Measurements from ENCODE around the gene PTPRN2. TPM values are rescaled to one million over a fixed set of nuclear protein-coding genes. Genes with fewer than 3 reads are reported as not detected.

The PTPRN2 gene
- total RNA-seq, 4 donors from 2014 or later: 14.9 to 34.3 (median 21.3) TPM

DNA sequence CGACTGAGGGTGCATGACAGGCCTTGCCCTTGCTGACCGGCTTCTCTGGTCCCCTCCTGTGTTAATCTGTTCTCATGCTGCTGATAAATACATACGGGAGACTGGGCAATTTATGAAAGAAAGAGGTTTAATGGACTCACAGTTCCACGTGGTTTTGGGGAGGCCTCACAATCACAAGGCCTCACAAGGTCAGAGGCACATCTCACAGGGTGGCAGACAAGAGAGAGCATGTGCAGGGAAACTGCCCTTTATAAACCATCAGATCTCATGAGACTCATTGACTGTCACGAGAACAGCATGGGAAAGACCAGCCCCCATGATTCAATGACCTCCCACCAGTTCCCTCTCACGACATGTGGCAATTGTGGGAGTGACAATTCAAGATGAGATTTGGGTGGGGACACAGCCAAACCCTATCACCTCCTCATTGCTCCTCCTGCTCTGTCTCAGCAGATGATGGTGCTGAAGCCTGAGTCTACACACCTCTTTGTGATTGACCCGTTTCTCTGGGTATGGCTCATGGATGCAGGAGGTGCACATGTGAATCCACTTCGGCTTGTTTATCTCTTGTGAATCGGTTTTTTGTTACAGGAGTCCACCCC, 703.1 kb downstream of the PTPRN2 start:
- Histone ChIP-seq H3K36me3 (no peaks in the 10 kb centered on the region), H3K27me3 (no peaks in the 10 kb centered on the region), H3K4me1 (no peaks in the 10 kb centered on the region), H3K4me3 (no peak overlapping the region), H3K27ac (no peak overlapping the region), H3K9me3 (peaks cover 0 to 9% (median 0%) of the 10 kb centered on the region in 4 donors)
- DNase-seq: no peak
- TF ChIP-seq, protein P1, sequence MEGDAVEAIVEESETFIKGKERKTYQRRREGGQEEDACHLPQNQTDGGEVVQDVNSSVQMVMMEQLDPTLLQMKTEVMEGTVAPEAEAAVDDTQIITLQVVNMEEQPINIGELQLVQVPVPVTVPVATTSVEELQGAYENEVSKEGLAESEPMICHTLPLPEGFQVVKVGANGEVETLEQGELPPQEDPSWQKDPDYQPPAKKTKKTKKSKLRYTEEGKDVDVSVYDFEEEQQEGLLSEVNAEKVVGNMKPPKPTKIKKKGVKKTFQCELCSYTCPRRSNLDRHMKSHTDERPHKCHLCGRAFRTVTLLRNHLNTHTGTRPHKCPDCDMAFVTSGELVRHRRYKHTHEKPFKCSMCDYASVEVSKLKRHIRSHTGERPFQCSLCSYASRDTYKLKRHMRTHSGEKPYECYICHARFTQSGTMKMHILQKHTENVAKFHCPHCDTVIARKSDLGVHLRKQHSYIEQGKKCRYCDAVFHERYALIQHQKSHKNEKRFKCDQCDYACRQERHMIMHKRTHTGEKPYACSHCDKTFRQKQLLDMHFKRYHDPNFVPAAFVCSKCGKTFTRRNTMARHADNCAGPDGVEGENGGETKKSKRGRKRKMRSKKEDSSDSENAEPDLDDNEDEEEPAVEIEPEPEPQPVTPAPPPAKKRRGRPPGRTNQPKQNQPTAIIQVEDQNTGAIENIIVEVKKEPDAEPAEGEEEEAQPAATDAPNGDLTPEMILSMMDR (IDR thresholded peaks at IDR 0.05): no peak
- no peak for TF ChIP-seq POLR2A (IDR thresholded peaks at IDR 0.05)

DNA sequence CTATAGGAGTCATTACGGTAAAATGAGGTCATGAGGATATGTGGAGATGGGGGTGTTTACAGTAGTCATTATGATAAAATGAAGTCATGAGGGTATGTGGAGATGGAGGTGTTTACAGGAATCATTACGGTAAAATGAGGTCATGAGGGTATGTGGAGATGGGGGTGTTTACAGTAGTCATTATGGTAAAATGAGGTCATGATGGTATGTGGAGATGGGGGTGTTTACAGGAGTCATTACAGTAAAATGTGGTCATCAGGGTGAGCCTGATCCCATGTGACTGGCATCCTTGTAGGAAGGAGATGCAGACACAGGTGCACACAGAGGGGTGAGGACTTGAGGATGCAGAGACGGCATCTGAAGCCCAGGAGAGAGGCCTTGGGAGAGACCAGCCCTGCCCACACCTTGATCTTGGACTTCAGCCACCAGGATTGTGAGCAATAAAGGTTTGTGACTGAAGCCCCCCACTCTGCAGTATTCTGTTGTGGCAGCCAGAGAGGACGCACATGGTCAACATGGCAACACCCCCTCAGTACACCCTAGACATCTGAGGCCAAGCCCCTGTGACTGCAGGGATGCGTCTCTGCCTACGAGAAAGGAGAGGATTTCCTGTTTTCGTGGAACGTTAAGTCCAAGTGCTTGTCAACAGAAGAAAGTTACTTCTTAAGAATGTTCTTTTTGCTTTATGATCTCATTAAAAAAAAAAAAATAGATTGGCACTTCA, 706.4 kb downstream of the PTPRN2 start:
- TF ChIP-seq, protein P1 (IDR thresholded peaks at IDR 0.05): no peak
- TF ChIP-seq POLR2A (IDR thresholded peaks at IDR 0.05): no peak
- H3K9me3 ChIP-seq: peaks cover 0 to 9% (median 0%) of the 10 kb centered on the region in 4 donors
- H3K36me3 ChIP-seq: no peaks in the 10 kb centered on the region
- H3K4me3 ChIP-seq: no peak overlapping the region
- H3K4me1 ChIP-seq: no peaks in the 10 kb centered on the region
- no peaks in the 10 kb centered on the region for H3K27me3 ChIP-seq
- DNase-seq: no peak
- H3K27ac ChIP-seq: no peak overlapping the region

DNA sequence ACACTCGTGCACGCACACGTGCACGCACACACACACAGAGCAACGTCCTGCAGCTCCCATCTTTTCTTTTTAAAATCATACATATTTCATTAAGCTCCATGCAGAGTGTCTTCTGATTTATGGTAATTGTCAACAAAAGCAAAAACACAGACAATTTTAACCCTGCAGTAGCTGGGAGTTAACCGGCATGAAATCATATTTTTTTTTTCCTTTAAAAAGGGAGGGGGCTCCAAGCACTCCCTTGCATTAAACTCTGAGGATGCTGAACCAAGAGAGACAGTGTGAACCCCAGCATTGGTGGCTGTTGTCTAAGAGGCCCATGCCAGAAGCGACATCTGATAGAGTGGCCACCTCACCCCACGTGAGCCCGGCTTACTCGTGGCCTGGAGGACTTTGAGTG, 708.2 kb downstream of the PTPRN2 start:
- H3K4me3 ChIP-seq: no peak overlapping the region
- H3K4me1 ChIP-seq: no peaks in the 10 kb centered on the region
- peaks cover 0 to 4% (median 0%) of the 10 kb centered on the region in 4 donors for H3K9me3 ChIP-seq
- H3K36me3 ChIP-seq: no peaks in the 10 kb centered on the region
- no peaks in the 10 kb centered on the region for H3K27me3 ChIP-seq
- DNase-seq: no peak
- no peak overlapping the region for H3K27ac ChIP-seq
- TF ChIP-seq, protein P1 (IDR thresholded peaks at IDR 0.05): no peak
- TF ChIP-seq POLR2A (IDR thresholded peaks at IDR 0.05): no peak

DNA sequence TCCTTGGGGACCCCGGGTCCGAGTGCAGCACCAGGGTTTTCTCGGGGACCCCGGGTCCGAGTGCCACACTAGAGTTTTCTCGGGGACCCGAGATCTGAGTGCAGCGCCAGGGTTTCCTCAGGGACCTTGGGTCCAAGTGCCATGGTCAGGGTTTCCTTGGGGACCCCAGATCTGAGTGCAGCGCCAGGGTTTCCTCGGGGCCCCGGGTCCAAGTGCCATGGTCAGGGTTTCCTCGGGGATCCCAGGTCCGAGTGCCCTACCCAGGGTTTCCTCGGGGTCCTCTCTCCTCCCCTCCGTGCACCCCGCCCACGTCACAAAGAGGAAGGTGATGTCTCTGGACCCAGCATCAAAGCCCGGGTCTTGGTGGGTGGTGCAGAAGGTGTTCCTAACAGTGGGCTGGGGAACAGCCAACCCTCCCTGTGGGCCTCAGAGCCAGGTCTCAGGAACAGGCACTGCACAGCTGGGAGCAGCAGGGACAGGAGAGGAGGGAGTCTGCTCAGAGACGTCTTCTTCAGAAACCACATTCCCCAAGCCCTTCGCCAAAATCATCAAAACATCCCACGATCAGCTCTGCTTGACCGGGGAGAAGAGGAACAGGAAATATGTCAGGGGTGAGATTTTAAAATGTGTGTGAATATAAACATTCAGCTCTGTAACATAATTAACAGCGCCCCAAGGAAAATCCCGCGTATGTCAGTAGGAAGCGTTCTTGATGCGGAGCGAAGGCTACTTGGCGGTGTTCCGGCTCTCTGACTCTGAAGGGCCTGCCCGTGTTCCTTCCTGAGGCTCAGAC, 710.1 kb downstream of the PTPRN2 start:
- Histone ChIP-seq H3K9me3 (no peaks in the 10 kb centered on the region), H3K27me3 (no peaks in the 10 kb centered on the region)
- TF ChIP-seq, protein P1 (IDR thresholded peaks at IDR 0.05): no peak
- TF ChIP-seq POLR2A (IDR thresholded peaks at IDR 0.05): no peak

DNA sequence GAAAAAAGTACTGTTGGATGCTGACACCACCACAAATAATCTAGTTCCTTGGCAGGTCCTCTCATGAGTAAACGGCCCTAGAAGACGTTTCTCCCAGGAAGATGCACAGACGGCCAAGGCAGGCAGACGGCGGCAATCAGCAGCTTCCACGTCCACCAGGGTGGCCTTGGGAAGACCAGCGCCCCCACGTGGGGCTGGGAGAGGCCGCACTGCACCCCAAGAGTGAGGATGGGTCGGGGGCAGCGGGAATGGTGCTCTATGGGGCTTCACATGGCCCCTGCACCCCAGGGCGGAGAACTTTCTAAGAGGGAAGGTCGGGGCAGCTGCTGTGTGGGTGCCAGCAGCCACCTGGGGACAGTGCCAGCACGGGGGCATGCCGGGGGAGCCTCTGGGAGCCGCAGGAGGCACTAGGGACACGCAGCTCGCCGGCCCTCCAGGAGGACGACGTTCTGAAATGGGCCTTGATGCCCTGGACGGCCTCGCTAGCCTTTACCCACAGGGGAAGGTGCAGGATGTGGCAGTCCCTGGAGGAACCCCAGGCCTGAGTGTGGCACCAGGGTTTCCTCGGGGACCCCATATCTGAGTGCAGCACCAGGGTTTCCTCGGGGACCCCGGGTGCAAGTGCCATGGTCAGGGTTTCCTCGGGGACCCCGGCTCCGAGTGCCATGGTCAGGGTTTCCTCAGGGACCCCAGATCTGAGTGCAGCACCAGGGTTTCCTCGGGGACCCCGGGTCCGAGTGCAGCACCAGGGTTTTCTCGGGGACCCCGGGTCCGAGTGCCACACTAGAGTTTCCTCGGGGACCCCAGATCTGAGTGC, 710.9 kb downstream of the PTPRN2 start:
- H3K27me3 ChIP-seq: no peaks in the 10 kb centered on the region
- no peaks in the 10 kb centered on the region for H3K4me1 ChIP-seq

More for the DNA sequence above, 710.1 kb downstream of the PTPRN2 start:
- Histone ChIP-seq H3K27ac (no peak overlapping the region), H3K36me3 (no peaks in the 10 kb centered on the region), H3K4me1 (no peaks in the 10 kb centered on the region), H3K4me3 (no peak overlapping the region)
- no peak for DNase-seq

More for the DNA sequence above, 710.9 kb downstream of the PTPRN2 start:
- H3K27ac ChIP-seq: no peak overlapping the region
- DNase-seq: no peak
- H3K9me3 ChIP-seq: no peaks in the 10 kb centered on the region
- TF ChIP-seq, protein P1 (IDR thresholded peaks at IDR 0.05): no peak
- TF ChIP-seq POLR2A (IDR thresholded peaks at IDR 0.05): no peak
- no peak overlapping the region for H3K4me3 ChIP-seq
- H3K36me3 ChIP-seq: no peaks in the 10 kb centered on the region
